22Rv1 (cell line): ENCODE results near the gene SLC7A7.
"Not testable (repeated sequence)": the region's sequence is repeated elsewhere in the genome, so short reads cannot be mapped to it uniquely, and the experiment has no call there.

Source experiments
- H3K27ac ChIP-seq: fragments of 450-650 bp; 2 replicates; pipeline ENCODE4 v1.5.1; 2017
- ZFX ChIP-seq: fragments of 450-650 bp; IDR thresholded peaks from 2 replicates; pipeline ENCODE4 v1.6.1; 2017; ENCODE audit warnings: antibody characterized with exemption, borderline replicate concordance
- TF ChIP-seq, protein P1 (sequence below): fragments of 450-650 bp; IDR thresholded peaks from 2 replicates; pipeline ENCODE4 v1.5.1; 2017; ENCODE audit warnings: mild to moderate bottlenecking

SLC7A7 gene

DNA sequence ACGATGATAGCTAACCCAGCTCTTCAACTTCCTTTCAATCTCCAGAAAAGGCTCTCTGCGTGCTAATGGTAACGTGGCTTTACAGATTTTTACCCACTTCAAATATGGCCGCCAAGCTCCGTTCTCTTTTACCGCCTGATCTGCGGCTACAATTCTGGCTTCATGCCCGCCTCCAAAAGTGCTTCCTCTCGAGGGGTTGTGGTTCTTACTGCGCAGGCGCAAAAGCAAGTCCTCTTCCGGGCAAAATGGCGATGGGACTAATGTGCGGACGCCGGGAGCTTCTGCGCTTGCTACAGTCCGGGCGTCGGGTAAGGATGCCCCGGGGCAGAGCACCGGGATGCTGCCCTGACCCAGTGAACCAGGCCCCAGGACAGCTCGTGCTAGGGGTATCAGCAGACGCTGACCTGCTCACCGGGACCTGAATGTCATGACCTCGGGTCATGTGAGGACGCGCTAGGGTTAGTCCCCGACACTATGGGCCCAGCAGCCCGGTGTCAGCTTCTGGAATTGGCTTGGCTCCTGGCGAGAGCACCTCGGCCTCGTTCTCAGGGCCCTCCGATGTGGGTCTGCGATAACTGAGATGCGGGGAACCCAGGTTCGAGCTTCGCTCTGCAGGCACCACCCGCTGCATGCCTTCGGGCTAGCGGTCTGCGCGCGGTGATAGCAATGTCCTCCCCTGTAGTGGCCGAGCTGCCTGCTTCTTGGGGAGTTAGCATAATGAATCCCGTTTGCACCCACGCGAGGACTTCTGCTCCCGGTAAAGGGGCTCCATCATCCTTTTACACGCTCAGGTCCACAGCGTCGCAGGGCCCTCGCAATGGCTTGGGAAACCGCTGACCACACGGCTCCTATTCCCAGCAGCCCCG lies 48.5 kb downstream of the SLC7A7 start, which contains the start of gene OXA1L:
Gene OXA1L (plus strand): TSS at position 232 of the 866 bp plus-strand sequence. CDS start 14 bp downstream, at position 246.
- peak within 1 kb of the TSS; percentile 80 for H3K27ac ChIP-seq
- TF ChIP-seq, protein P1, sequence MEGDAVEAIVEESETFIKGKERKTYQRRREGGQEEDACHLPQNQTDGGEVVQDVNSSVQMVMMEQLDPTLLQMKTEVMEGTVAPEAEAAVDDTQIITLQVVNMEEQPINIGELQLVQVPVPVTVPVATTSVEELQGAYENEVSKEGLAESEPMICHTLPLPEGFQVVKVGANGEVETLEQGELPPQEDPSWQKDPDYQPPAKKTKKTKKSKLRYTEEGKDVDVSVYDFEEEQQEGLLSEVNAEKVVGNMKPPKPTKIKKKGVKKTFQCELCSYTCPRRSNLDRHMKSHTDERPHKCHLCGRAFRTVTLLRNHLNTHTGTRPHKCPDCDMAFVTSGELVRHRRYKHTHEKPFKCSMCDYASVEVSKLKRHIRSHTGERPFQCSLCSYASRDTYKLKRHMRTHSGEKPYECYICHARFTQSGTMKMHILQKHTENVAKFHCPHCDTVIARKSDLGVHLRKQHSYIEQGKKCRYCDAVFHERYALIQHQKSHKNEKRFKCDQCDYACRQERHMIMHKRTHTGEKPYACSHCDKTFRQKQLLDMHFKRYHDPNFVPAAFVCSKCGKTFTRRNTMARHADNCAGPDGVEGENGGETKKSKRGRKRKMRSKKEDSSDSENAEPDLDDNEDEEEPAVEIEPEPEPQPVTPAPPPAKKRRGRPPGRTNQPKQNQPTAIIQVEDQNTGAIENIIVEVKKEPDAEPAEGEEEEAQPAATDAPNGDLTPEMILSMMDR = no peak
- TF ChIP-seq ZFX = no peak

DNA sequence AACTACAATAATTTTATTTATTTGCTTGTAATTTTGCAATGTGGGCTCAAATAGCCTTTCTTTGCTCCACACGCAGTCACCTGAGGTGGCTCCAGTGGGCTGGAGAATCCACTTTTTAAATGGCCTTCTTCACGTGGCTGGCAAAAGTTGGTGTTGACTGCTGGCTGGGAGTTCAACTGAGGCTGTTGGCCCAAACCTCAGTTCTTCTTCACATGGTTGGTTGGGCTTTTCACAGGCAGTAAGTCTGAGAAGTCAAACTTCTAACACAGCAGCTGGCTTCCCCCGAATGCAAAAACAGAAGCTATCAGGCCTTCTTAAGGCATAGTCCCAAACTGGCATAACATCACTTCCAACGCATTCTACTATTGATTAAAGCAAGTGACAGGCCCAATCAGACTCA lies 50.9 kb downstream of the SLC7A7 start:
- no peak overlapping the region for H3K27ac ChIP-seq
- TF ChIP-seq, protein P1 = no peak
- no peak for TF ChIP-seq ZFX

DNA sequence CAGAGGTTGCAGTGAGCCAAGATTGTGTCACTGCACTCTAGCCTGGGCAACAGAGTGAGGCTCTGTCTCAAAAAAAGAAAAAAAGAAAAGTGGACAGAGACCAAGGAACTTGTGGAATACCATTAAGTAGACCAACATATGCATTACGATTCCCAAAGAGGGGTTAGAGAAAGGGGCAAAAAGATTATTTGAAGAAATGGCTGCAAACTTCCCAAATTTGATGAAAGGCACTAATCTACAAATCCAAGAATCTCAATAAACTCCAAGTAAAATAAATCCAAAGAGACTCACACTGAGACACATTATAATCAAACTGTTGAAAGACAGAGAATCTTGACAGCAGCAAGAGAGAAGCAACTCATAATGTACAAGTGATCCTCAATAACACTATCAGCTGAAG lies 53.5 kb downstream of the SLC7A7 start:
- H3K27ac ChIP-seq = no peak overlapping the region
- no peak for TF ChIP-seq ZFX

DNA sequence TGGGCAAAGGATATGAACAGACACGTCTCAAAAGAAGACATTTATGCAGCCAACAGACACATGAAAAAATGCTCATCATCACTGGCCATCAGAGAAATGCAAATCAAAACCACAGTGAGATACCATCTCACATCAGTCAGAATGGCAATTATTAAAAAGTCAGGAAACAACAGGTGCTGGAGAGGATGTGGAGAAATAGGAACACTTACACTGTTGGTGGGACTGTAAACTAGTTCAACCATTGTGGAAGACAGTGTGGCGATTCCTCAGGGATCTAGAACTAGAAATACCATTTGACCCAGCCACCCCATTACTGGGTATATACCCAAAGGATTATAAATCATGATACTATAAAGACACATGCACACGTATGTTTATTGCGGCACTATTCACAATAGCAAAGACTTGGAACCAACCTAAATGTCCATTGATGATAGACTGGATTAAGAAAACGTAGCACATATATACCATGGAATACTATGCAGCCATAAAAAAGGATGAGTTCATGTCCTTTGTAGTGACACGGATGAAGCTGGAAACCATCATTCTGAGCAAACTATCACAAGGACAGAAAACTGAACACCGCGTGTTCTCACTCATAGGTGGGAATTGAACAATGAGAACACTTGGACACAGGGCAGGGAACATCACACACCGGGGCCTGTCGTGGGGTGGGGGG lies 57.1 kb downstream of the SLC7A7 start:
- not testable (repeated sequence) for H3K27ac ChIP-seq

DNA sequence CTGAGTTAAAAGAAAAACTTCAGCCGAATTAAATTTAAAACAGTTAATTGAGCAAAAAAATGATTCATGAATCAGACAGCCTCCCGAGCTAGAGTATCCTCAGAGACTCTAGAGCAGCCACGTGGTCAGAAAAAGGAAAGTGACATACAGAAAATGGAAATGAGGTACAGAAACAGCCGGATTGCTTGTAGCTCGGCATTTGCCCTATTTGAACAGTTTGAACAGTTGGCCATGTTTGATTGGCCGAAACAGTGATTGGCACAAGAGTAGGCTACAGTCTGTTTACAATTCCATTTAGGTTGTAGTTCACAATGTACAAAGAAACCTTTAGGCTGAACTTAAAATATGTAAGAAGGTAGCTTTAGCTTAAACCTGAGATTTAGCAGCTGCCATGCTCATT lies 61.6 kb downstream of the SLC7A7 start:
- TF ChIP-seq, protein P1 = no peak
- TF ChIP-seq ZFX = no peak
- no peak overlapping the region for H3K27ac ChIP-seq

DNA sequence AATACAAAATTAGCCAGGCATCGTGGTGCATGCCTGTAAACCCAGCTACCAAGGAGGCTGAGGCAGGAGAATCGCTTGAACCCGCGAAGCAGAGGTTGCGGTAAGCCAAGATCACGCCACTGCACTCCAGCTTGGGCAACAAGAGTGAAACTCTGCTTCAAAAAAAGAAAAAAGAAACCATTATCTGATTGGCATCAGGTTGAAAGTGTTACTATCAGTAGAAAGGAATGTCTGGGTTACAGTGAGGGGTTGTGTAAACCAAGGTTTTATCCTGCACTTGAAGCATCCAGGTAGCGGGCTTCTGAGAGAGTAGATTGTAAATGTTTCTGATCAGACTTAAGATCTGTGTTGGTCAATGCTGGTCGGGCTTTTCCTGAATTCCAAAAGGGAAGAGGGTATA lies 62.8 kb downstream of the SLC7A7 start:
- H3K27ac ChIP-seq = no peak overlapping the region
- TF ChIP-seq, protein P1 = no peak
- TF ChIP-seq ZFX = no peak

DNA sequence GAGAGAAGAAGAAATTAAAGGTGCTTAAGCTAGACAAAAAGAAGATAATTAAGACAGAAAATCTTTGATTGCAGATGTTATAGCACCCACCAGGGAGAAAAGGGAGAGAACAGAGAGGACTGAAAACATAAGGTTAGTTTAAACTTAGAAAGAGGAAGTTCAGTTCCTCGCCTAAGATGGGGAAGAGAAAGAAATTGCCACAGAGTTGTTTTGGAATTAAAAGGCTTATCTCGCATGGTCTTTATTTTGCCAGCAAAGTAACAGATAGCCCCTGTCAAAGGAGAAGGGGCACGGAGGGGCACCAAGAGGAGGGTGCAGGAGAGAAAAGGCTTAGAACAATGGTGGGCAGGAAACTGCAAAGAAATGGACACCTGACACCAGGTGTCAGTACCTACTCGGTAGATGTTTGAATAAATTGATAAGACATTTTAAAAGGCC lies 66.6 kb downstream of the SLC7A7 start:
- TF ChIP-seq, protein P1 = no peak
- TF ChIP-seq ZFX = no peak

DNA sequence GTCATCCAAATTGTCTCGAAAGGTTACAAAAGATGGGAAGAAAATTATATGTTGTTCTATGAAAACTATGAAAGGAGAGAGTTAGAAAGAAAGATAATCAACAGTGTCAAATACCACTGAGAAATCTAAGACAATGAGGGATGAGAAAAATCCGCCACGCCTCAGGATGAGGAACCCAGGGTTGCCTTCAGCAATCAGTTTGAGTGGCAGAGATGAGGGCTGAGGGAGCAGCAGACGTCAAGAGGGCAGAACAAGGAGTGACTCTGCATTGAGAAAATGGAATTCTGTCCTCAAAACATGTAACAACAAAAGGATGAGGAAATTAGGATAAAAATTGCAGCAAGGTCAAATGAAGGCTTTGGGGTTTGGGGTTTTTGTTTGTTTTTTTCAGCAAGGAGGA lies 67.0 kb downstream of the SLC7A7 start:
- H3K27ac ChIP-seq = no peak overlapping the region
- no peak for TF ChIP-seq ZFX
- TF ChIP-seq, protein P1 = no peak

More for the DNA sequence above, 66.6 kb downstream of the SLC7A7 start:
- no peak overlapping the region for H3K27ac ChIP-seq
